HCT116 (cell line): Measurements from ENCODE around the gene HSP90AB1. TPM values are rescaled to one million over a fixed set of nuclear protein-coding genes. Genes with fewer than 3 reads are reported as not detected.

ENCODE experiments used
- ATAC-seq: fragments of 200-7000 bp; cut with Tn5 transposase; 2 replicates; pipeline ENCODE4 v1.9.1; 2020; ENCODE audit warnings: mild to moderate bottlenecking, moderate library complexity
- BruUV-seq: library from RNA; stranded (reverse); fragments of 400-500 nt; replicated peaks from 2 replicates; lab custom pipeline; 2021; lab: Mats Ljungman, UMichigan
- CTCF ChIA-PET: fragments of 300-600 bp; sonication (Branson Sonifier 250); formaldehyde crosslinking; loops from one replicate; lab custom pipeline; 2021; ENCODE audit warnings: antibody characterized with exemption; lab: Charles Lee
- POLR2A ChIA-PET: fragments of 300-600, 350-600 bp; sonication (Branson Sonifier 250); formaldehyde crosslinking; loops from one replicate; lab custom pipeline; 2021; ENCODE audit warnings: antibody characterized with exemption; lab: Charles Lee
- RAD21 ChIA-PET, 2 experiments: fragments of 300-600 bp; sonication (Branson Sonifier 250); formaldehyde crosslinking; loops; one replicate each; lab custom pipeline; 2023; ENCODE audit warnings: low total read pairs in 2 of 2; ENCODE audit not compliant: uncharacterized antibody in 2 of 2, unreplicated experiment in 2 of 2, low non-redundant PET in 1 of 2; lab: Charles Lee
- DNase-seq: peaks from one replicate; pipeline ENCODE4 v3.0.0-alpha.2; 2010; ENCODE audit warnings: low read depth, low spot score
- H2AFZ ChIP-seq: fragments of 200-600 bp; shearing (Covaris generic), sonication (generic); 2 replicates; pipeline ENCODE4 v1.6.1; 2017; ENCODE audit warnings: low read depth, mixed run types, mixed read lengths, antibody characterized with exemption, low read length; ENCODE audit not compliant: poor library complexity, severe bottlenecking
- H3K27ac ChIP-seq: 2 replicates; pipeline ENCODE4 v1.5.1; 2012; ENCODE audit warnings: low read depth, low read length
- H3K27me3 ChIP-seq: fragments of 200-600 bp; sonication (generic); 2 replicates; pipeline ENCODE4 v1.6.1; 2016; ENCODE audit warnings: mixed run types, low read length, mixed read lengths; ENCODE audit not compliant: insufficient read depth
- H3K36me3 ChIP-seq, 2 experiments: fragments of 200-500 bp in 1 of 2; fragments of 200-600 bp in 1 of 2; sonication (Bioruptor generic) in 1 of 2; sonication (generic) in 1 of 2; 2 replicates each; pipeline versions ENCODE4 v1.5.1 to v1.6.1; 2014 to 2016; ENCODE audit warnings: low read length in 2 of 2, inconsistent platforms in 1 of 2, mixed read lengths in 1 of 2, mixed run types in 1 of 2; ENCODE audit not compliant: insufficient read depth in 2 of 2, control insufficient read depth in 1 of 2
- H3K4me1 ChIP-seq, 2 experiments: fragments of 200-600 bp in 1 of 2; sonication (generic) in 1 of 2; 2 replicates each; pipeline versions ENCODE4 v1.5.1 to v1.6.1; 2012 to 2017; ENCODE audit warnings: low read length in 2 of 2, inconsistent platforms in 1 of 2, mild to moderate bottlenecking in 1 of 2, mixed read lengths in 1 of 2, mixed run types in 1 of 2, moderate library complexity in 1 of 2; ENCODE audit not compliant: insufficient read depth in 2 of 2, control insufficient read depth in 1 of 2
- H3K4me2 ChIP-seq: fragments of 200-600 bp; sonication (generic); 2 replicates; pipeline ENCODE4 v1.6.1; 2017; ENCODE audit warnings: mixed run types, low read length, mixed read lengths
- H3K4me3 ChIP-seq, 2 experiments: fragments of 200-600 bp in 1 of 2; sonication (generic) in 1 of 2; replicated peaks in 1 of 2; 2 replicates each; pipeline ENCODE4 v1.5.1; 2011 to 2016; ENCODE audit warnings: low read length in 2 of 2, control low read depth in 1 of 2, low read depth in 1 of 2, mild to moderate bottlenecking in 1 of 2, mixed read lengths in 1 of 2, mixed run types in 1 of 2
- H3K79me2 ChIP-seq: fragments of 200-600 bp; sonication (generic); 2 replicates; pipeline ENCODE4 v1.6.1; 2017; ENCODE audit warnings: mild to moderate bottlenecking, mixed run types, low read length, moderate library complexity, mixed read lengths; ENCODE audit not compliant: insufficient read depth
- H3K9ac ChIP-seq: fragments of 200-600 bp; sonication (generic); 2 replicates; pipeline ENCODE4 v1.6.1; 2016; ENCODE audit warnings: low read length, mixed read lengths
- H3K9me2 ChIP-seq: fragments of 200-600 bp; sonication (generic), shearing (Covaris generic); 2 replicates; pipeline ENCODE4 v1.6.1; 2017; ENCODE audit warnings: mixed run types, mild to moderate bottlenecking, moderate library complexity; ENCODE audit not compliant: insufficient read depth
- H3K9me3 ChIP-seq, 2 experiments: fragments of 200-500 bp in 1 of 2; fragments of 200-600 bp in 1 of 2; sonication (Bioruptor generic) in 1 of 2; sonication (generic) in 1 of 2; 2 replicates each; pipeline ENCODE4 v1.6.1; 2014 to 2017; ENCODE audit warnings: low read length in 2 of 2, mixed read lengths in 2 of 2, inconsistent platforms in 1 of 2, low read depth in 1 of 2, mild to moderate bottlenecking in 1 of 2, mixed run types in 1 of 2, moderate library complexity in 1 of 2; ENCODE audit not compliant: control insufficient read depth in 1 of 2, insufficient read depth in 1 of 2
- H4K20me1 ChIP-seq: fragments of 200-600 bp; sonication (generic), shearing (Covaris generic); 2 replicates; pipeline ENCODE4 v1.6.1; 2017; ENCODE audit warnings: mixed run types, mild to moderate bottlenecking, moderate library complexity; ENCODE audit not compliant: insufficient read depth
- CBX3 ChIP-seq: IDR thresholded peaks from 2 replicates; pipeline ENCODE4 v1.6.1; 2012; ENCODE audit warnings: low read depth
- CTCF ChIP-seq, 3 experiments: fragments of 200-600 bp in 1 of 3; sonication (generic) in 1 of 3; IDR thresholded peaks in 2 of 3; conservative IDR thresholded peaks in 1 of 3; 2 replicates each; pipeline ENCODE4 v1.5.1; 2012 to 2017; ENCODE audit warnings: low read depth in 2 of 3, low read length in 2 of 3, antibody characterized with exemption in 1 of 3, borderline replicate concordance in 1 of 3, control low read depth in 1 of 3, mild to moderate bottlenecking in 1 of 3, mixed read lengths in 1 of 3, mixed run types in 1 of 3, moderate library complexity in 1 of 3; ENCODE audit not compliant: insufficient read depth in 1 of 3
- EZH2 ChIP-seq: fragments of 200-600 bp; sonication (generic); IDR thresholded peaks from 2 replicates; pipeline ENCODE4 v1.6.1; 2017; ENCODE audit warnings: antibody characterized with exemption, mixed run types
- FOSL1 ChIP-seq: IDR thresholded peaks from 2 replicates; pipeline ENCODE4 v1.6.1; 2012; ENCODE audit warnings: low read depth
- POLR2A ChIP-seq: IDR thresholded peaks from 2 replicates; pipeline ENCODE4 v1.7.0; 2011; ENCODE audit warnings: borderline replicate concordance; ENCODE audit not compliant: insufficient read depth, insufficient read length; ENCODE audit errors: extremely low read depth
- POLR2AphosphoS5 ChIP-seq: IDR thresholded peaks from 2 replicates; pipeline ENCODE4 v1.6.1; 2011; ENCODE audit warnings: mild to moderate bottlenecking, low read depth, low read length, moderate library complexity
- RAD21 ChIP-seq: IDR thresholded peaks from 2 replicates; pipeline ENCODE4 v1.6.1; 2012; ENCODE audit warnings: low read depth, mild to moderate bottlenecking
- SIN3A ChIP-seq: IDR thresholded peaks from 2 replicates; pipeline ENCODE4 v1.6.1; 2012; ENCODE audit warnings: low read depth
- SP1 ChIP-seq: IDR thresholded peaks from 2 replicates; pipeline ENCODE4 v1.6.1; 2012; ENCODE audit warnings: low read depth
- SRF ChIP-seq: IDR thresholded peaks from 2 replicates; pipeline ENCODE4 v1.6.1; 2012; ENCODE audit warnings: low read depth
- TCF7L2 ChIP-seq: IDR thresholded peaks from 2 replicates; pipeline ENCODE4 v1.7.0; 2011; ENCODE audit warnings: borderline replicate concordance, inconsistent platforms; ENCODE audit not compliant: insufficient read depth, insufficient read length; ENCODE audit errors: extremely low read depth
- YY1 ChIP-seq: IDR thresholded peaks from 2 replicates; pipeline ENCODE4 v1.6.1; 2011; ENCODE audit warnings: low read length, low read depth, moderate library complexity, mild to moderate bottlenecking; ENCODE audit not compliant: insufficient replicate concordance; ENCODE audit errors: extremely low read depth
- ZFX ChIP-seq: fragments of 450-650 bp; IDR thresholded peaks from 2 replicates; pipeline ENCODE4 v1.6.1; 2017
- intact Hi-C: fragments of 100-400 bp; cut with micrococcal nuclease; formaldehyde crosslinking; loops from 2 replicates; pipeline ENCODE4 v1.10.0; 2022
- total RNA-seq: library from RNA; stranded (reverse); gene quantifications from one replicate; pipeline ENCODE4 v1.2.1, GENCODE V29; 2021; ENCODE audit not compliant: unreplicated experiment
- TF ChIP-seq, protein P1 (sequence below): IDR thresholded peaks from 2 replicates; pipeline ENCODE4 v1.6.1; 2012; ENCODE audit warnings: low read depth
- TF ChIP-seq, protein P2 (sequence below): IDR thresholded peaks from 2 replicates; pipeline ENCODE4 v1.6.1; 2012

The HSP90AB1 gene
- total RNA-seq, 1 experiment from 2014 or later = 2,554 TPM

- POLR2A ChIA-PET = interaction anchor here (0.7 kb wide), 1 partner anchor 20 kb away, joined by 3 read pairs; the partner anchor contains the start of gene HSP90AB1
- no peaks in the 10 kb centered on the region for H3K9me3 ChIP-seq
- peaks cover 4% of the 10 kb centered on the region; the same call in 1 of the 2 replicates for H4K20me1 ChIP-seq
- DNase-seq (no peak), ATAC-seq (no peak)
- CTCF ChIA-PET = interaction anchor here (1.5 kb wide), 1 partner anchor 10 kb away, joined by 7 read pairs; no protein-coding TSS in a partner anchor
- H3K36me3 ChIP-seq = peaks cover 15 to 35% of the 10 kb centered on the region in 2 experiments; a peak in 3 of 4 replicates
- RAD21 ChIA-PET = no interaction called here
- no TSS peak for BruUV-seq
- no peak overlapping the region for H3K4me2 ChIP-seq
- H3K27ac ChIP-seq = no peak overlapping the region; the same call in 1 of the 2 replicates
- no peak overlapping the region for H3K9ac ChIP-seq
- no peak overlapping the region for H2AFZ ChIP-seq
- peaks cover 16 to 36% of the 10 kb centered on the region in 2 experiments for H3K4me1 ChIP-seq
- H3K9me2 ChIP-seq = no peaks in the 10 kb centered on the region
- no peak for TF ChIP-seq POLR2A
- no peak for TF ChIP-seq YY1
- TF ChIP-seq SP1 = no peak
- no peak for TF ChIP-seq RAD21
- TF ChIP-seq, protein P1, sequence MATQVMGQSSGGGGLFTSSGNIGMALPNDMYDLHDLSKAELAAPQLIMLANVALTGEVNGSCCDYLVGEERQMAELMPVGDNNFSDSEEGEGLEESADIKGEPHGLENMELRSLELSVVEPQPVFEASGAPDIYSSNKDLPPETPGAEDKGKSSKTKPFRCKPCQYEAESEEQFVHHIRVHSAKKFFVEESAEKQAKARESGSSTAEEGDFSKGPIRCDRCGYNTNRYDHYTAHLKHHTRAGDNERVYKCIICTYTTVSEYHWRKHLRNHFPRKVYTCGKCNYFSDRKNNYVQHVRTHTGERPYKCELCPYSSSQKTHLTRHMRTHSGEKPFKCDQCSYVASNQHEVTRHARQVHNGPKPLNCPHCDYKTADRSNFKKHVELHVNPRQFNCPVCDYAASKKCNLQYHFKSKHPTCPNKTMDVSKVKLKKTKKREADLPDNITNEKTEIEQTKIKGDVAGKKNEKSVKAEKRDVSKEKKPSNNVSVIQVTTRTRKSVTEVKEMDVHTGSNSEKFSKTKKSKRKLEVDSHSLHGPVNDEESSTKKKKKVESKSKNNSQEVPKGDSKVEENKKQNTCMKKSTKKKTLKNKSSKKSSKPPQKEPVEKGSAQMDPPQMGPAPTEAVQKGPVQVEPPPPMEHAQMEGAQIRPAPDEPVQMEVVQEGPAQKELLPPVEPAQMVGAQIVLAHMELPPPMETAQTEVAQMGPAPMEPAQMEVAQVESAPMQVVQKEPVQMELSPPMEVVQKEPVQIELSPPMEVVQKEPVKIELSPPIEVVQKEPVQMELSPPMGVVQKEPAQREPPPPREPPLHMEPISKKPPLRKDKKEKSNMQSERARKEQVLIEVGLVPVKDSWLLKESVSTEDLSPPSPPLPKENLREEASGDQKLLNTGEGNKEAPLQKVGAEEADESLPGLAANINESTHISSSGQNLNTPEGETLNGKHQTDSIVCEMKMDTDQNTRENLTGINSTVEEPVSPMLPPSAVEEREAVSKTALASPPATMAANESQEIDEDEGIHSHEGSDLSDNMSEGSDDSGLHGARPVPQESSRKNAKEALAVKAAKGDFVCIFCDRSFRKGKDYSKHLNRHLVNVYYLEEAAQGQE = no peak
- TF ChIP-seq FOSL1 = no peak
- no peak for TF ChIP-seq ZFX
- no peak for TF ChIP-seq CBX3
- TF ChIP-seq SIN3A = no peak
- TF ChIP-seq, protein P2, sequence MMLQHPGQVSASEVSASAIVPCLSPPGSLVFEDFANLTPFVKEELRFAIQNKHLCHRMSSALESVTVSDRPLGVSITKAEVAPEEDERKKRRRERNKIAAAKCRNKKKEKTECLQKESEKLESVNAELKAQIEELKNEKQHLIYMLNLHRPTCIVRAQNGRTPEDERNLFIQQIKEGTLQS = no peak
- no peak for TF ChIP-seq POLR2AphosphoS5
- TF ChIP-seq CTCF (IDR thresholded peaks at IDR 0.05 in 2 of 3, conservative IDR thresholded peaks at IDR 0.05 in 1 of 3; ENCODE audit: borderline replicate concordance in 1 of 3, insufficient read depth in 1 of 3, low read depth in 2 of 3, low read length in 2 of 3) = no peak
- TF ChIP-seq TCF7L2 = no peak
- TF ChIP-seq SRF = no peak
- no peak for TF ChIP-seq EZH2
- H3K27me3 ChIP-seq = no peaks in the 10 kb centered on the region
- H3K79me2 ChIP-seq = peaks cover 55% of the 10 kb centered on the region
- H3K4me3 ChIP-seq = no peak overlapping the region
- intact Hi-C loops = no loop called here
Observed at GRCh38 chr6:44227148-44227793, 19.6 kb upstream of the HSP90AB1 start.
